Activated CD4-positive, alpha-beta memory T cell treated with anti-CD3 and anti-CD28 coated beads for 36 hours (primary cell): ENCODE data around the gene TEX2. TPM values are rescaled to one million over a fixed set of nuclear protein-coding genes. Genes with fewer than 3 reads are reported as not detected.
"Not testable (repeated sequence)": the region's sequence is repeated elsewhere in the genome, so short reads cannot be mapped to it uniquely, and the experiment has no call there.

Source experiments
- CTCF ChIA-PET: fragments of 350-600 bp; sonication (Branson Sonifier 250); formaldehyde crosslinking; loops from one replicate; lab custom pipeline; 2021; ENCODE audit warnings: antibody characterized with exemption, inconsistent platforms; lab: Charles Lee
- POLR2A ChIA-PET: fragments of 350-600 bp; sonication (Branson Sonifier 250); formaldehyde crosslinking; loops from one replicate; lab custom pipeline; 2021; ENCODE audit warnings: antibody characterized with exemption; lab: Charles Lee
- DNase-seq: peaks from one replicate; pipeline ENCODE4 v3.0.0-alpha.2; 2020
- H3K27ac Mint-ChIP-seq: one replicate; pipeline ENCODE4 v1.8.0; 2021; ENCODE audit warnings: mixed read lengths
- H3K27me3 Mint-ChIP-seq: one replicate; pipeline ENCODE4 v1.8.0; 2021; ENCODE audit warnings: mixed read lengths
- H3K36me3 Mint-ChIP-seq: one replicate; pipeline ENCODE4 v1.8.0; 2021; ENCODE audit warnings: mixed read lengths
- H3K4me1 Mint-ChIP-seq: one replicate; pipeline ENCODE4 v1.8.0; 2021; ENCODE audit warnings: low read depth, mixed read lengths
- H3K4me3 Mint-ChIP-seq: one replicate; pipeline ENCODE4 v1.8.0; 2021; ENCODE audit warnings: mild to moderate bottlenecking, mixed read lengths
- H3K9me3 Mint-ChIP-seq: one replicate; pipeline ENCODE4 v1.8.0; 2021; ENCODE audit warnings: mixed read lengths
- intact Hi-C: fragments of 100-400 bp; cut with micrococcal nuclease; formaldehyde crosslinking; loops from one replicate; pipeline ENCODE4 v1.15.1; 2023
- total RNA-seq, 2 experiments: library from RNA; stranded (reverse); gene quantifications; one replicate each; pipeline ENCODE4 v1.2.3, GENCODE V29; 2021

TEX2 gene
- total RNA-seq, 2 experiments from 2014 or later: 11.9 to 12.1 TPM

DNA sequence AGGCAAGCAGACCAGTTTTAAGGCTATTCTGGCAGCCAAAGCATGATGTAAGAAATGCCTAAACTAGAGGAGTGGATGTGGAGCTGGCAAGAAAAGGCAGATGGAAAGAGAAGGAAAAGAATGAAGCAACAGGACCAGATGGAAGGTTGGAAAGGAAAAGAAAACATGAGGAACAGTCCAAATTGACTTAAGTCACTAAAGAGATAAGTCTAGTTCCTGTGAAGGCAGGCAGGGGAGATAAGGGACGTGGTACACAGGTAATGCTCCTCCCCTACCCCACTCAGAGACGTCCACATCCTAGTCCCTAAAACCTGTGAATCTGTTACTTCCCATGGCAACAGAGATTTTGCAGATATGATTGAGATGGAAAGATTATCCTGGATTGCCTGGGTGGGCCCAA is 43.5 kb downstream of the TEX2 start:
- intact Hi-C loops: loop anchor here (2.0 to 5.0 kb wide), 2 partner anchors 19 to 72 kb away; no protein-coding TSS in a partner anchor
- POLR2A ChIA-PET: no interaction called here
- Mint-ChIP-seq H3K27ac (no peak overlapping the region), H3K27me3 (no peaks in the 10 kb centered on the region), H3K36me3 (peaks cover 3% of the 10 kb centered on the region), H3K9me3 (no peaks in the 10 kb centered on the region), H3K4me3 (no peak overlapping the region), H3K4me1 (peaks cover 20% of the 10 kb centered on the region)
- CTCF ChIA-PET: no interaction called here
- no peak for DNase-seq

DNA sequence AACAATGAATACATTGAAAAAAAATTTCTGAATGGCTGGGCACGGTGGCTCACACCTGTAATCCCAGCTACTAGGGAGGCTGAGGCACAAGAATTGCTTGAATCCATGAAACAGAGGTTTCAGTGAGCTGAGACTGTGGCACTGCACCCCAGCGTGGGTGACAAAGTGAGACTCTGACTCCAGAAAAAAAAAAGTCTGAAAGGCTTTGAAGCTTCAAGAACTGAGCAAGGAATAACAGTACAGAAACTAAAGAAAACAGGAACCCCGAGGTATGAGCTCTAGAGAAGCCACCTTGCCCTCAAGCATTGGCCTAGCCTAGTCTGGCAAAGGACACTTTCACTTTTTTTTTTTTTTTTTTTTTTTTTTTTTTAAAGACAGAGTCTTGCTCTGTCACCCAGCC is 45.0 kb downstream of the TEX2 start:
- ChIA-PET POLR2A (interaction anchor here (0.6 to 1.6 kb wide), 7 partner anchors 16 to 167 kb away, joined by 3 to 6 read pairs (median 4); partner anchors contain the start of gene TEX2), CTCF (interaction anchor here (0.6 to 1.6 kb wide), 6 partner anchors 10 to 701 kb away, joined by 3 to 10 read pairs (median 4); partner anchors contain the start of gene LRRC37A3)
- peak; percentile 70 for DNase-seq

DNA sequence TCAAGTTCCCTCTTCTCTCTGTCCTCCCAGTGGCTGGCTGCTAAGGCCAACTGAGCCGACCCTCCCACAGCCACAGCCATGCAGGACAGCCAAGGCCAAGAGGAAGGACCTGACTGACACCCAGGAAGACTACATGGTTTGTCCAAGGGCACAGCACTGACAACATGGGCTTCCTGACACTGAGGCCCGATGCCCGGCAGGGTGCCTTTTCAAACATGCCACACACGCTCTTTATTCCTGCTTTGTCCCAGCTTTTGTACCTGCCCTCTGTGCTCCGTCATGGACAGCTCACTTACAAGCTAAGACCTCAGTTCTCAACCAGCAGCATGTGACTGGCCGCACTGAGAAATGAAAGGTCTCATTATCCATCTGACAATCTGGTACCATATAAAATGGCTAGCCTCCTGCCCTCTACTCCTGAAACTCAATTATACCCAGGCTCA is 45.8 kb downstream of the TEX2 start:
- Mint-ChIP-seq H3K9me3 (no peaks in the 10 kb centered on the region), H3K4me1 (peaks cover 20% of the 10 kb centered on the region), H3K27me3 (no peaks in the 10 kb centered on the region), H3K4me3 (no peak overlapping the region), H3K36me3 (peaks cover 19% of the 10 kb centered on the region), H3K27ac (no peak overlapping the region)
- DNase-seq: no peak
- intact Hi-C loops: loop anchor here (5.0 kb wide), 1 partner anchor 70 kb away; no protein-coding TSS in a partner anchor
- ChIA-PET POLR2A (interaction anchor here (0.6 to 1.4 kb wide), 2 partner anchors 17 to 114 kb away, joined by 3 to 4 read pairs; no protein-coding TSS in a partner anchor), CTCF (interaction anchor here (1.0 to 1.6 kb wide), 4 partner anchors 11 to 203 kb away, joined by 3 to 10 read pairs (median 6); no protein-coding TSS in a partner anchor)

More for the DNA sequence above, 45.0 kb downstream of the TEX2 start:
- Mint-ChIP-seq H3K27ac (no peak overlapping the region), H3K9me3 (no peaks in the 10 kb centered on the region), H3K36me3 (peaks cover 14% of the 10 kb centered on the region), H3K27me3 (no peaks in the 10 kb centered on the region), H3K4me3 (no peak overlapping the region), H3K4me1 (peaks cover 20% of the 10 kb centered on the region)
- intact Hi-C loops: loop anchor here (1.0 to 5.0 kb wide), 3 partner anchors 17 to 71 kb away; partner anchors contain the start of gene TEX2

DNA sequence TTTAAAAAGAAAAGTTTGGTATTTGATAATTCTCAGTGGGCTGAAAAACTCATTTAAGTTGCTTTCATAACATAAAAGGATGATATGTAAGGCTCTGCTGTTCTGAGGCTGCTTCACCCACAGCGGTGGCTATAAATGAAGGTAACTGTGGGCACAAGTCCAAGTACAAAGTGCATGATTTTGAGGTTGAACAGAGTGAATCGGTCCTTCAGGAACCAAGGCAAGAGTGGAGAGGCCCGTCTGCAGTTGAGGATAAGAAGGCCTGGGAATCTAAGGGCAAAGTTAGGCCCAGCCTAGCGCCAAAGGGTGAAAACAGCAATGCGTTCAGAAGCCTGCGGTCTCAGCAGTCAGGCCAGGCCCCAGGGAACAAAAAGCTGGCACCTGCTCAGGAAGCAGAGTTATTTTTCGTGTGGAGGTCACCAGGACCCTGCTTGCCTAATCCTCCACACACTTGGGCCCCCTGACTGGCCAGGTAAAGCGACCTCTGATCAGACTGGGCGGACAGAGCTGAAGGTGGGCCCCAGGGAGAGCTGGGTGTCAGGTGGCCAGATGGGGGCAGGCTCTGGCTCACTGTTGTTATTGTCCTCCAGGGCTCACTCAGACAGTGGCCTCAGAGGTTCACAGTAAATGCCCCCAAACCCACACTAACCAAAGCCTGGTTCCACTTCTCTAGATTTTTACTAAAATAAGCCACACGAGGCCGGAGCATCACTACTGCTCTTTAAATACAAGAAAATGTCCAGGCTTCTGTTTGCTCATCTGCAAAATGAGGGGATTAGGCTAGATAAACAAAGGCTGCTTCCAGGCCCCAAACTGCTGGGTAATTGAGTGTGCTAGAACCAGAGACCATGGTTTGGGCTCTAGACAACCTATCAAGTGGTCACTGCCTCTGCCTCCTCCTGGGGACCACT is 46.5 kb downstream of the TEX2 start:
- no peaks in the 10 kb centered on the region for H3K9me3 Mint-ChIP-seq
- intact Hi-C loops: loop anchor here (5.0 kb wide), 1 partner anchor 69 kb away; no protein-coding TSS in a partner anchor
- H3K27ac Mint-ChIP-seq: no peak overlapping the region
- CTCF ChIA-PET: interaction anchor here (1.2 kb wide), 1 partner anchor 16 kb away, joined by 4 read pairs; no protein-coding TSS in a partner anchor
- no peak overlapping the region for H3K4me3 Mint-ChIP-seq
- DNase-seq: no peak
- no peaks in the 10 kb centered on the region for H3K27me3 Mint-ChIP-seq
- H3K4me1 Mint-ChIP-seq: peaks cover 20% of the 10 kb centered on the region
- peaks cover 18% of the 10 kb centered on the region for H3K36me3 Mint-ChIP-seq
- POLR2A ChIA-PET: interaction anchor here (0.6 to 1.4 kb wide), 2 partner anchors 16 to 113 kb away, joined by 3 to 4 read pairs; no protein-coding TSS in a partner anchor

DNA sequence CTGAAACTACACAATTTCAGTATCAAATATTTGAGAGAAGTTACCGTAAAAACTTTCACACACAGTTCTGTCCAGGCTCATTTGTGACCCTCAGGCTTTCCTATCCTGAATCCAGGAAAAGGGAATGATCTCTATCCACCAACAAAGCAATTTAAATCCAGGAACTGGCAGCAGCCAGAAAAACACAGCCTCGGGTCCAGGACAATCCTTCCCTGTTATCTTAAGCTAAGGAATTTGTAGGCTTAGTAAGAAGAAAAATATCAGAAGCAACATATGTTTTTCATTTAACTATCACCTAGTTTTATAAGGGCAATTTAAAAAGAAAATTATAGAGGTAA is 47.1 kb downstream of the TEX2 start:
- ChIA-PET POLR2A (no interaction called here), CTCF (no interaction called here)
- Mint-ChIP-seq H3K4me3 (no peak overlapping the region), H3K27me3 (no peaks in the 10 kb centered on the region), H3K27ac (no peak overlapping the region), H3K36me3 (peaks cover 17% of the 10 kb centered on the region), H3K4me1 (peaks cover 20% of the 10 kb centered on the region), H3K9me3 (no peaks in the 10 kb centered on the region)
- DNase-seq: no peak
- intact Hi-C loops: loop anchor here (5.0 kb wide), 1 partner anchor 69 kb away; no protein-coding TSS in a partner anchor

DNA sequence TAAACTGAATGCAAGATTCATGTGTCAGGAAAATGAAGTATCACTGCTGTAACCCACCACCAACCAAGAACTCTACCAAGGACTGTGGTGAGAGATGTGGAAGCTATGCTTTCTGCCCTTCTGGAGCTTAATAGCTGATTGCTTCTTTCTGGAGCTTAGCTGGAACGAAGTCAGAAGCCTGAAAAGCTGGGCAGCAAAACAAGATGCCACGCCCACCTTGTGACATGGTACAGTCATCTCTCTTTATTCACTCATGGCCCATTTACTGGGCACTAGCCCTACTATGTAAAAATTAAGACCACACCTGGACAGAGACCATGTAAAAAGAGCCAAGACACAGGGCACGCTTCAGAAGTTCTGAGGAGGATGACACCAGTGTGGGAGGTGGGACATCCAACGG is 48.1 kb downstream of the TEX2 start:
- no peaks in the 10 kb centered on the region for H3K27me3 Mint-ChIP-seq
- H3K36me3 Mint-ChIP-seq: peaks cover 17% of the 10 kb centered on the region
- peaks cover 19% of the 10 kb centered on the region for H3K4me1 Mint-ChIP-seq
- ChIA-PET POLR2A (no interaction called here), CTCF (no interaction called here)
- intact Hi-C loops: loop anchor here (5.0 kb wide), 1 partner anchor 68 kb away; no protein-coding TSS in a partner anchor
- no peaks in the 10 kb centered on the region for H3K9me3 Mint-ChIP-seq
- DNase-seq: no peak
- no peak overlapping the region for H3K27ac Mint-ChIP-seq
- H3K4me3 Mint-ChIP-seq: no peak overlapping the region

DNA sequence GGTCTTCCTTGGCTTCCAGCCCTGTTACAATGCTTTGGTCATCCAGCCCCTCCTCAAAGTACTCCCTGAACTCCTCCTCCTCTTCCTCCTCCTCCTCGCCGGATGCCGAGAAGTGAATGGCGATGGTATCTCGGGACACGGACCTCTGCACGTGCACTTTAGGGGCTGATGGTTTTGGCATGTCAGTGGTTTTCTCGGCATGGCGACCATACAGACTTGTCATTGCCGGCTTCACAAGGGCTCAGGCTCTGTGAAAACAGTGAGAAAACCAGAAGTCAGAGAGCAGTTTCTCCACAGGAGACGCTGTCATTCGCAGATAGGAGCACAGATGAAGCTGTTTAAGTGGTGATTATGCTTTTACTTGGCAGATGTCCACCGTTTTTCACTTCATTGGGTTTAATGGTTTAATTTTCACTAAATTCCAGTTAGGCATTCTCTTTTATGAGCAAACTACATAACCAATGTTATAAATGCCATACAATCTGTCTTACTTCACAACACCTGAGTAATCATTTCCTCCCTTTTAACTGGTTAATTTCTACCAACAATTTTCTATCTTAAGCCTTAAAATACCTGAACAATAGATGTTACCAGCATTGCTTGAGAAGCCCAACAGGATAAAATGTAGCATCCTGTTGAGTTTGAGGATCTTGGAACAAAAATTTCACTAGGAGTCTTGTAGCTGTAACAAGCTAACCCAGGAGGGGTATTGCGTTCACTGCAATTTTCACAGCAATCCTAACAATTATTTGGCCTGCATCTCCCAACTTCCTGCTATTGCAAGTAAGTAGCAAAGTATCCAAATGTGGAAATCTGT is 48.9 kb downstream of the TEX2 start:
- H3K4me1 Mint-ChIP-seq: peaks cover 16% of the 10 kb centered on the region
- H3K36me3 Mint-ChIP-seq: peaks cover 20% of the 10 kb centered on the region
- POLR2A ChIA-PET: no interaction called here
- H3K4me3 Mint-ChIP-seq: no peak overlapping the region
- no peak overlapping the region for H3K27ac Mint-ChIP-seq
- H3K9me3 Mint-ChIP-seq: no peaks in the 10 kb centered on the region
- no peak for DNase-seq
- intact Hi-C loops: no loop called here
- H3K27me3 Mint-ChIP-seq: no peaks in the 10 kb centered on the region
- CTCF ChIA-PET: no interaction called here

DNA sequence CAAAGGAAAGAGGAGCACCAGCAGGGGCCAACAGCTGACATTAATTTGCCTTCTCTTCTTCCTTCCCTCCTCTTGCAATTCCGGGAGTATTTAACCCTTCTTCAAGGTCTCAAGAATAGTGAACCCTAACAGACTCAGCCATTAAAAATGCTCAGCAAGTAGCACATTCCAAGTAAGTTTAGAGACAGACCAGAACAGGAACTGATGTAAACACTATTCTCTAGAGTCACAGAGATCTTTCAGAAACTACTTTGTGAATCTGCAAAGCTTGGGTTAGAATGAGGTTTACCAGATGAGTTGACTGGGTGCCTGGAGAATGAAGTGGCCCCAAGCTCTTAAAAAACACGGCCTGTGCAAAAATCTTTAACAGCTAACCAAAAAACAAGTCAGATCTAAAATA is 50.9 kb downstream of the TEX2 start:
- Mint-ChIP-seq H3K27ac (no peak overlapping the region), H3K4me3 (no peak overlapping the region), H3K4me1 (no peaks in the 10 kb centered on the region), H3K36me3 (peaks cover 20% of the 10 kb centered on the region), H3K9me3 (no peaks in the 10 kb centered on the region), H3K27me3 (no peaks in the 10 kb centered on the region)
- CTCF ChIA-PET: no interaction called here
- POLR2A ChIA-PET: no interaction called here
- intact Hi-C loops: no loop called here
- DNase-seq: no peak

DNA sequence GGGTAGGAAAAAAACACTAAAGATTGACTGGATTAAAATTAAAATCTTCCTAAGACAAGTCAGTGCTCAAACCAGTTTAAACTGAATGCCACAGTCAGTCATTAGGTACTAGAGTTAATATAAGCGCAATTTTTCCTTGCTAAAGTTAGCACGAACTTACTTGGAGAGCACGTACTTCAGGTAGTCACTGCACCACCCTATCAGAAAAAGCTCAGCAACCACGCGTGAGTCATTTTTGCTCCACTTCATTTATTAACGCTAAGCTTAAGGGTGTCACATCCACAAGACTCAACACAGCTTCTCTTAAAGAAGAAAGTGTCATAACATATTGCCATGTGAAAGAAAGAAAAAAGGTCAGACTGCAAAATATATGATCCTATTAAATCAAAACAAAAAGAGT is 53.1 kb downstream of the TEX2 start:
- Mint-ChIP-seq H3K36me3 (peaks cover 20% of the 10 kb centered on the region), H3K9me3 (no peaks in the 10 kb centered on the region), H3K4me3 (no peak overlapping the region), H3K27me3 (no peaks in the 10 kb centered on the region), H3K27ac (no peak overlapping the region), H3K4me1 (no peaks in the 10 kb centered on the region)
- intact Hi-C loops: no loop called here
- CTCF ChIA-PET: no interaction called here
- DNase-seq: no peak
- POLR2A ChIA-PET: interaction anchor here (1.1 kb wide), 1 partner anchor 53 kb away, joined by 3 read pairs; no protein-coding TSS in a partner anchor

DNA sequence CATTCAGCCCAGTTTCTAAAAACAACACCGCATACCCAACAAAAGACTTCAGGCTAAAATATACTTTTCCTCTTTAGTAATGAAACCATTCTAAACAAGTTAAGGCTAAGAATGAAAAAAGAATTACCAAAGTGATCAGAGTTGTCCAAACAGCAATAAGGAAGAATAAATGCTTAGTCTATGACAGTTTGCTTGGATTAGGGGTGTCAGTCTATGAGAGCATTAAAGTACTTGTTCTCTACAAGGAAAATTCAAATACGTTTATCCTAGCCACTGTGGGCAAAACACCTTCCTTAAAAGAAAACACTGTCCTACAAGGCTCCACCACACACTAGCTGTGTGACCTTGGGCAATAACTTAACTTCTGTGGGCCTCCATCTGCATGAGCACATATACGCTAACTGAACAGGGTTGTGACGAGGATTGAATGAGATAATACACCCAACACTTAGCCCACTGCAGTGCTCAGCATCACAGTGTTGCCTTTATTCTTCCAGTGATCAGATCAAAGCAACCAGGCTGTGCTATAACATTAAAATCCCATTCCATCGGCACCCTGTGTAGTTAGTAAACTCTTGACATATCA is 53.6 kb downstream of the TEX2 start:
- intact Hi-C loops: no loop called here
- no peak for DNase-seq
- no peaks in the 10 kb centered on the region for H3K4me1 Mint-ChIP-seq
- peaks cover 20% of the 10 kb centered on the region for H3K36me3 Mint-ChIP-seq
- no peak overlapping the region for H3K4me3 Mint-ChIP-seq
- H3K27ac Mint-ChIP-seq: no peak overlapping the region
- ChIA-PET POLR2A (interaction anchor here (1.1 kb wide), 1 partner anchor 54 kb away, joined by 3 read pairs; no protein-coding TSS in a partner anchor), CTCF (interaction anchor here (1.0 kb wide), 1 partner anchor 61 kb away, joined by 3 read pairs; no protein-coding TSS in a partner anchor)
- no peaks in the 10 kb centered on the region for H3K27me3 Mint-ChIP-seq
- no peaks in the 10 kb centered on the region for H3K9me3 Mint-ChIP-seq

DNA sequence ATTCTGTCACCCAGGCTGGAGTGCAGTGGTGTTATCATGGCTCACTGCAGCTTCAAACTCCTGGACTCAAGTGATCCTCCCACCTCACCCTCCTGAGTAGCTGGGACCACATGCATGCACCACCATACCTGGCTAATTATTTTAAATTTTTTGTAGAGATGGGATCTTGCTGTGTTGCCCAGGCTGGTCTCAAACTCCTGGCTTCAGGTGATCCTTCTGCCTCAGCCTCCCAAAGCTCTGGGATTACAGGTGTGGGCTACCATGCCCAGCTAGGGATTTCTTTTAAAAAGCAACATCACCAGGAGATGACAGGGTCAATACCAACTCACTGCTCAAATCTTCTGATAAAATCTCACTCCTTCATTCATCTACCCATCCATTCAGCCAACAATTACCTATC is 54.4 kb downstream of the TEX2 start:
- H3K9me3 Mint-ChIP-seq, POLR2A ChIA-PET, intact Hi-C loops, DNase-seq, H3K27me3 Mint-ChIP-seq, H3K4me3 Mint-ChIP-seq, H3K27ac Mint-ChIP-seq, H3K4me1 Mint-ChIP-seq: not testable (repeated sequence)
- CTCF ChIA-PET: interaction anchor here (0.8 to 1.0 kb wide), 3 partner anchors 14 to 73 kb away, joined by 3 read pairs; no protein-coding TSS in a partner anchor
- H3K36me3 Mint-ChIP-seq: peaks cover 16% of the 10 kb centered on the region
